Cardiac muscle cell (in vitro differentiated cells and primary cell): ENCODE measurements around the gene PRICKLE2. TPM values are rescaled to one million over a fixed set of nuclear protein-coding genes. Genes with fewer than 3 reads are reported as not detected.
A peak's percentile ranks its signal among the peaks of the same experiment; 100 is the strongest.

Source experiments
- DNase-seq, 2 donors: peaks; one replicate each; pipeline versions ENCODE4 v3.0.0 to v3.0.0-alpha.2; 2010 to 2017; ENCODE audit warnings: low read depth in 1 of 2, low spot score in 1 of 2
- H3K27ac ChIP-seq: fragments of 200-600 bp; sonication (generic); 2 replicates; pipeline ENCODE4 v1.5.1; 2016
- H3K27me3 ChIP-seq: fragments of 200-600 bp; sonication (generic); 2 replicates; pipeline ENCODE4 v1.6.0; 2016; ENCODE audit warnings: control low read depth
- H3K36me3 ChIP-seq: fragments of 200-600 bp; sonication (generic); 2 replicates; pipeline ENCODE4 v1.5.1; 2016; ENCODE audit warnings: control low read depth
- H3K4me1 ChIP-seq: fragments of 200-600 bp; sonication (generic); 2 replicates; pipeline ENCODE4 v1.8.1; 2017; ENCODE audit warnings: low read depth, mild to moderate bottlenecking, mixed run types
- H3K4me3 ChIP-seq: fragments of 200-600 bp; sonication (generic); 2 replicates; pipeline ENCODE4 v1.5.1; 2016; ENCODE audit warnings: mild to moderate bottlenecking
- H3K9me3 ChIP-seq: fragments of 200-600 bp; sonication (generic); 2 replicates; pipeline ENCODE4 v1.5.1; 2017; ENCODE audit warnings: low read depth, mild to moderate bottlenecking, control low read depth
- polyA plus RNA-seq: library from polyadenylated mRNA; unstranded; fragments of >200 nt; fragmentation: Nextera tagmentation; extraction: Ambion mirVana; gene quantifications from 2 replicates; pipeline ENCODE4 v1.2.1, GENCODE V29; 2016
- total RNA-seq: library from RNA; depleted of rRNA; stranded (reverse); fragments of >200 nt; gene quantifications from 2 replicates; pipeline ENCODE4 v1.2.3, GENCODE V29; 2016
- TF ChIP-seq, protein P1 (sequence below): IDR thresholded peaks from 2 replicates; pipeline ENCODE4 v1.5.1; 2012; ENCODE audit warnings: low read depth, mild to moderate bottlenecking, low read length

The PRICKLE2 gene
- total and polyA plus RNA-seq, 2 experiments from 2014 or later = 4.3 to 11.7 TPM

DNA sequence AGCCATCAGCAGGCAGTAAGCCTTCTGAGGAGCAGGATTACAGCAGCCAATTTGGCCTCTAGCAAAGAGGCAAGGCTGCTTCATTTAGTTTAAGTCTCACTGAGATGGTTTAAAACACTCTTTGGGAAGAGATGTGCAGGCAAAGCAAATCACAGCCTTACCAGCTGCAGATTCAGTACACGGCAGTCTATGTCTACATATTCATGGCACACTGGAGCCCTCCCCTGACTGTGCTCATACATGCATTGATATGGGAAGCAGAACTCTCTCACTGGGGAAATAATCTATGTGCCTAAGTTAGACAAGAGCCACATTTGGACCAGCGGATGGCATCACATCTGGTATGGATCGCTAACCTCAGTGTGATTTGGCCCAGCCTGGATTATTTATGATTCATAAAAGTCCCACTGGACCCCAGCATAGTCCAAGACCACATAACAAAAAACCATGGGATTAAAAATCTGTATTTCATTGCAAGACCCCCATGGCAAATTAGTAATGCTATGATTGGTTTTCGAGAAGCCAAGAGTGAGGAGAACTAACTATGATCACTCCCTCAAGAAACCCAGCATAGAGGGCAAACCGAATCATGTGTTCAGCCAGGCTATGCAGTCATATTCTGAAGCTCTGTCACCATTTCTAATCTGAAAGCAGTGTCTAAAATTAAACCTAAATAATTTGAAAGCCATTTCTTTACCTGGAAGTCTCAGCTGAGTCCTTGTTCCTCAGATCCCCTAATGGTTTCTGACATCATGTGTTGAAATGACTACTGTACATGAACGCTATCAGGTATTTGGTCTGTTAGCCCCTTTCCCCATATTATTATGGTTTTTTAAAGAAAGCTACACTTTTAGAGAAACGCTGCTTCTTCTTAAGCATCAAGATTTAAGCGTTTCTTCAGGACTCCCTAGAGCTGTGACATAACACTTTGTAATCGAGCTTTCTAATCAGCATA is 1.2 kb downstream of the PRICKLE2 start:
- H3K36me3 ChIP-seq = no peaks in the 10 kb centered on the region
- H3K27me3 ChIP-seq = no peaks in the 10 kb centered on the region
- H3K4me3 ChIP-seq = no peak overlapping the region
- peaks cover 8% of the 10 kb centered on the region for H3K4me1 ChIP-seq
- TF ChIP-seq, protein P1, sequence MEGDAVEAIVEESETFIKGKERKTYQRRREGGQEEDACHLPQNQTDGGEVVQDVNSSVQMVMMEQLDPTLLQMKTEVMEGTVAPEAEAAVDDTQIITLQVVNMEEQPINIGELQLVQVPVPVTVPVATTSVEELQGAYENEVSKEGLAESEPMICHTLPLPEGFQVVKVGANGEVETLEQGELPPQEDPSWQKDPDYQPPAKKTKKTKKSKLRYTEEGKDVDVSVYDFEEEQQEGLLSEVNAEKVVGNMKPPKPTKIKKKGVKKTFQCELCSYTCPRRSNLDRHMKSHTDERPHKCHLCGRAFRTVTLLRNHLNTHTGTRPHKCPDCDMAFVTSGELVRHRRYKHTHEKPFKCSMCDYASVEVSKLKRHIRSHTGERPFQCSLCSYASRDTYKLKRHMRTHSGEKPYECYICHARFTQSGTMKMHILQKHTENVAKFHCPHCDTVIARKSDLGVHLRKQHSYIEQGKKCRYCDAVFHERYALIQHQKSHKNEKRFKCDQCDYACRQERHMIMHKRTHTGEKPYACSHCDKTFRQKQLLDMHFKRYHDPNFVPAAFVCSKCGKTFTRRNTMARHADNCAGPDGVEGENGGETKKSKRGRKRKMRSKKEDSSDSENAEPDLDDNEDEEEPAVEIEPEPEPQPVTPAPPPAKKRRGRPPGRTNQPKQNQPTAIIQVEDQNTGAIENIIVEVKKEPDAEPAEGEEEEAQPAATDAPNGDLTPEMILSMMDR = peak; percentile 15
- no peak overlapping the region for H3K27ac ChIP-seq
- peak in 1 of 2 donors; percentile 66 for DNase-seq
- no peaks in the 10 kb centered on the region for H3K9me3 ChIP-seq

DNA sequence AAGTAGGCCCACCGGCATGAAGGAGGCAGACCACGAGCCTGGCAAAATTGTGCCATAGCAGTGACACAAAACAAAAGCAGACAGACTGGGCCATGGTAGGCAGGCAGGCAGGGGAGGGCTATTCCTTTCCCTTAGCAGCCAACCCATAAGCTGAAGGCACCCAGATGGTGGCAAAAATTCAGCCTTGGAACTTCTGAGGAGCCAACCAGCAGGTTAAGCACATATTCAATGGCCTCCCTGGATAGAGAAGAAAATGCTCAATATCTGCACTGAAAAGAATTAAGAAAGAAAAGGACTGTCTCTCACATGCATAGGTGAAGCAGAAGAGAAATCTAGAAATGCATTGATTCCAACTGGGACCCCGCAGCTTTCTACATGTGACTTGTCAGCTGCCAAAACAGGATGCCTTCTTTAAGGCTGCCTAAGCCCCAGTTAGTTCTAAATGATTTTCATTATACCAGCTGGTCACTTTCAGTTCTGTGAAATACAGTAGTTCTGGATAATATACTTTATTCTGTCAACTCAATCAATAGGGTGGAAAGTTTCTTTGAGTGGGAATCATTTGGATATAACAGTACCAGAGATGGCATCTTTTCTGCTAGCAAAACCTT is 2.7 kb downstream of the PRICKLE2 start:
- Histone ChIP-seq H3K27ac (no peak overlapping the region), H3K9me3 (no peaks in the 10 kb centered on the region), H3K36me3 (no peaks in the 10 kb centered on the region), H3K4me3 (no peak overlapping the region), H3K4me1 (peaks cover 8% of the 10 kb centered on the region), H3K27me3 (no peaks in the 10 kb centered on the region)
- TF ChIP-seq, protein P1 = no peak
- no peak for DNase-seq

DNA sequence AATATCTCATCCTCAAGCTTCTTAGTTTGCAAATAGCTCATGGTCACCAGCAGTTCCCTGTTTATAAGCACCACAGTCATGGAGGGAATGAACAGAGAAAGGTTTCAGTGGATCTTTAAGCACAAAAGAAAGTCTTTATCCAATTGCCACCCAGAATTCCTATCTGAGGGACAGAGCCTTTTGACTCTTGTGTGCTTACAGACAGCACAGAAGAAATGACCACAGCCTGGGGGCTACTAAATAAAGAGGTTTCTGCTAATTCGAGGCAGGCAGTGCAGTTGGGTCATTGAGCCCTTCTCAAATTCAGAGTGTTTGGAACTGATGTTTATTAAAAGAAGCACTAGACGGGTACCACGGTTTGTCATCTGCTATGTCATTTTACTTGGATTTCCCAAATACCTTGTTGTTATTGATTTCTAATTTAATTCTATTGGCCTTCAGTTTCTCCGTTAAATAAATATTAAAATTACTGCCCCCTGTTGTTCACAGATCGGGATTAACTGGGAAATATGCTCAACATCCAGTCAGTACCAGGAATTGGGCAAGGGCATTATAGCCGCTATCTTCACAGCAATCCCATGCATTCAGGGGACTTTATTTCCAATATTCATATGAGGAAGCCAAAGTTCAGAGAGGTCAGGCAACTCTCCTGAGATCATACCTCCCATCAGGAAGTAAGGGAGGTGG is 3.6 kb downstream of the PRICKLE2 start:
- Histone ChIP-seq H3K9me3 (no peaks in the 10 kb centered on the region), H3K4me3 (no peak overlapping the region), H3K36me3 (no peaks in the 10 kb centered on the region), H3K4me1 (peaks cover 9% of the 10 kb centered on the region), H3K27me3 (no peaks in the 10 kb centered on the region), H3K27ac (no peak overlapping the region)
- DNase-seq = no peak
- TF ChIP-seq, protein P1 = no peak

DNA sequence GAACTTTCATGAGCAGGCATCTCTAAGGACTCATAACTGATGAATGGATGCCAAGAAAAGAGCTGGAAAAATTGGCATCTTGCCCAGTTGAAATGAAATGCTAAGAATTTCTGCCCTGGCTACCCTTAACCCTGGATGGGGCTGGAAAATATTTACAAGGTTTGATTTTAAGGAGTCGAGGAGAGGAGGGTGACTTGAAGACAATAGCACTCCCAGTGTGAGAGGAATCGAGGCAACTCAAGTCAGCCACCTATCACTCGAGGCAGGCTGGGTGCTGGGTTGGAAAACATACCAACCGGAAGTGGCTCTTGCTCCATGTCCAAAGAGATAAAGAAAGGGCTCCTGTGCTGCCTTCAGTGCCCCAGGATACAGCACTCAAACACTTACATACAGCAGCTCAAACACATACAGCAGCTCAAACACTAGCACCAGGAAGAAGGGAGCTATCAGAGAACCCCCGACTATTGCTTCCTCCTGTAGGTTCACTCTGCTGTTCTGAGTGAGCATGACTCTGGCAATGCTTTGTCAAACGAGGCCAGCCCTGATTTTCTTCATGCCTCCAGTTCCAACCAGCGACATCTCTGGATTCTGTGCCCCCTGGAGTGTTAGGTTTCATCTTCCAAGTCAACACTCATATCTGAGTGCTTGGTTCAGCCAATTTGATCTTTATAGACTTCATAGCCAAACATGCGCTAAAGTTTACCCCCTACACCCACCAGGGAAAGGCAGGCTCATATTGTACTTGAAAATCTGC is 4.9 kb downstream of the PRICKLE2 start:
- Histone ChIP-seq H3K27ac (peak overlapping the region; percentile 59), H3K4me1 (peaks cover 17% of the 10 kb centered on the region), H3K4me3 (no peak overlapping the region), H3K9me3 (no peaks in the 10 kb centered on the region), H3K27me3 (no peaks in the 10 kb centered on the region), H3K36me3 (no peaks in the 10 kb centered on the region)
- TF ChIP-seq, protein P1 = no peak
- DNase-seq = peak; percentile 40 to 87

DNA sequence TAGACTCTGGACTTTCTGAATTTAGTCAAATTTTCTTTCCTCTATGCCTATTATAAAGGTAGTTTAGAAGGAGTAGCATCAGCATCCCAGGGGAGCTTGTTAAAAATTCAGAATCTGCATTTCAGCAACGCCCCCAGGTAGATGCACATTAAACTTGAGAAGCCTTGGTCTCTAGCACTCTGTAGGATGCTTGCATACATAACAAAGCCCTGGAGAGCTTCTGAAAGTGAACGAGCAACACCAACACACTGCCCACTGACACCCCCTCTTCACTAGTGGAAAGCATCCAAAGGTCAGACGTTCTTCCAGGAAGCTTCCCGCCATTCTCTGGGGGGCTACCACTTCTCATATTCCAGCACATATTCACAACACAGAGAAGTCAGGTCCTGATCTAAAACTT is 6.5 kb downstream of the PRICKLE2 start:
- DNase-seq = no peak
- Histone ChIP-seq H3K27ac (no peak overlapping the region), H3K4me3 (no peak overlapping the region), H3K4me1 (peaks cover 25% of the 10 kb centered on the region), H3K27me3 (no peaks in the 10 kb centered on the region), H3K9me3 (no peaks in the 10 kb centered on the region), H3K36me3 (no peaks in the 10 kb centered on the region)
- TF ChIP-seq, protein P1 = no peak
